A549 (cell line): ENCODE measurements around the gene TSPEAR. TPM values are rescaled to one million over a fixed set of nuclear protein-coding genes. Genes with fewer than 3 reads are reported as not detected.

Source experiments
- ATAC-seq, 2 experiments: fragments of 200-7000 bp in 1 of 2; fragments of >200 bp in 1 of 2; cut with Nextera tagmentation in 1 of 2; cut with Tn5 transposase in 1 of 2; 3 replicates each; pipeline versions ENCODE4 v1.8.0 to v1.9.1; 2018 to 2020; ENCODE audit warnings: mild to moderate bottlenecking in 1 of 2, moderate library complexity in 1 of 2
- CTCF ChIA-PET: fragments of 300-600 bp; sonication (Branson Sonifier 250); formaldehyde crosslinking; extraction: SDS; loops from one replicate; lab custom pipeline; 2021; ENCODE audit warnings: antibody characterized with exemption, inconsistent platforms; lab: Yijun Ruan, JAX
- POLR2A ChIA-PET: fragments of 350-600 bp; formaldehyde crosslinking; extraction: SDS; loops from one replicate; lab custom pipeline; 2021; ENCODE audit warnings: antibody characterized with exemption, inconsistent platforms; lab: Yijun Ruan, JAX
- DNase-seq, 2 experiments: peaks; one replicate each; pipeline versions ENCODE4 v3.0.0 to v3.0.0-alpha.2; 2011 to 2016; ENCODE audit warnings: low read depth in 1 of 2, low spot score in 1 of 2
- FAIRE-seq: peaks from 2 replicates; lab custom pipeline; 2011; peaks lifted over from hg19 to GRCh38; lab: Jason Lieb, UNC
- H3K27ac ChIP-seq, 2 experiments: fragments of >200 bp; sonication (Bioruptor Twin); formaldehyde crosslinking; 3 replicates each; pipeline ENCODE4 v1.5.1; 2016 to 2017
- H3K4me1 ChIP-seq: fragments of >200 bp; sonication (Bioruptor Twin); formaldehyde crosslinking; 3 replicates; pipeline ENCODE4 v1.6.1; 2016
- H3K4me2 ChIP-seq: fragments of >200 bp; sonication (Bioruptor Twin); formaldehyde crosslinking; 3 replicates; pipeline ENCODE4 v1.6.1; 2016
- H3K4me3 ChIP-seq: fragments of >200 bp; sonication (Bioruptor Twin); formaldehyde crosslinking; 3 replicates; pipeline ENCODE4 v1.5.1; 2016
- H3K9me3 ChIP-seq: fragments of >200 bp; sonication (Bioruptor Twin); formaldehyde crosslinking; 3 replicates; pipeline ENCODE4 v1.6.1; 2016
- ATOH8 ChIP-seq: fragments of 250-450 bp; sonication (Bioruptor Pico); IDR thresholded peaks from 2 replicates; pipeline ENCODE4 v1.5.0; 2020; ENCODE audit warnings: low read depth, mild to moderate bottlenecking, moderate library complexity
- BCL3 ChIP-seq: fragments of >200 bp; sonication (Bioruptor Twin); formaldehyde crosslinking; IDR thresholded peaks from 3 replicates; pipeline ENCODE4 v1.6.1; 2016
- BHLHE40 ChIP-seq: IDR thresholded peaks from 2 replicates; pipeline ENCODE4 v1.6.1; 2012; ENCODE audit warnings: low read depth, low read length, inconsistent platforms
- CBX2 ChIP-seq: fragments of 200-600 bp; sonication (generic); IDR thresholded peaks from 2 replicates; pipeline ENCODE4 v1.6.1; 2016; ENCODE audit warnings: low read depth, mild to moderate bottlenecking, borderline replicate concordance
- CBX8 ChIP-seq: fragments of 200-600 bp; sonication (generic); IDR thresholded peaks from 2 replicates; pipeline ENCODE4 v1.6.1; 2016
- CHD2 ChIP-seq: fragments of 150-350 bp; IDR thresholded peaks from 2 replicates; pipeline ENCODE4 v1.6.1; 2014; ENCODE audit warnings: low read length; ENCODE audit not compliant: partially characterized antibody
- E2F6 ChIP-seq: IDR thresholded peaks from 2 replicates; pipeline ENCODE4 v1.6.1; 2012; ENCODE audit warnings: low read depth, borderline replicate concordance
- ELK1 ChIP-seq: fragments of 150-350 bp; IDR thresholded peaks from 2 replicates; pipeline ENCODE4 v1.6.1; 2014; ENCODE audit warnings: low read depth, mild to moderate bottlenecking, low read length
- EP300 ChIP-seq, 2 experiments: fragments of >200 bp; sonication (Bioruptor Twin); formaldehyde crosslinking; IDR thresholded peaks; 2 replicates in 1 of 2; 3 replicates in 1 of 2; pipeline ENCODE4 v1.6.1; 2016 to 2017
- FOSL2 ChIP-seq, 2 experiments: fragments of 450-650 bp in 1 of 2; fragments of >200 bp in 1 of 2; sonication (Bioruptor Twin) in 1 of 2; formaldehyde crosslinking; IDR thresholded peaks; 2 replicates each; pipeline versions ENCODE4 v1.5.0 to v1.6.1; 2016 to 2020; ENCODE audit warnings: mild to moderate bottlenecking in 1 of 2, moderate library complexity in 1 of 2
- FOXS1 ChIP-seq: fragments of 250-450 bp; sonication (Bioruptor Pico); IDR thresholded peaks from 2 replicates; pipeline ENCODE4 v1.5.0; 2020; ENCODE audit warnings: mild to moderate bottlenecking, moderate library complexity
- HDAC2 ChIP-seq: fragments of 200-600 bp; sonication (generic); IDR thresholded peaks from 2 replicates; pipeline ENCODE4 v1.6.1; 2016
- HES2 ChIP-seq: fragments of >200 bp; sonication (Bioruptor Twin); formaldehyde crosslinking; IDR thresholded peaks from 2 replicates; pipeline ENCODE4 v1.6.1; 2016
- HEYL ChIP-seq: fragments of 250-450 bp; sonication (Bioruptor Pico); IDR thresholded peaks from 2 replicates; pipeline ENCODE4 v1.8.0; 2021; ENCODE audit warnings: mild to moderate bottlenecking, moderate library complexity
- HMGXB4 ChIP-seq: fragments of 250-450 bp; sonication (Bioruptor Pico); IDR thresholded peaks from 2 replicates; pipeline ENCODE4 v1.5.0; 2021; ENCODE audit warnings: mild to moderate bottlenecking, moderate library complexity, borderline replicate concordance
- HOXA7 ChIP-seq: fragments of 250-450 bp; sonication (Bioruptor Pico); IDR thresholded peaks from 2 replicates; pipeline ENCODE4 v1.5.0; 2020; ENCODE audit warnings: mild to moderate bottlenecking, moderate library complexity
- HOXB13 ChIP-seq: fragments of 250-450 bp; sonication (Bioruptor Pico); IDR thresholded peaks from 2 replicates; pipeline ENCODE4 v1.5.0; 2020; ENCODE audit warnings: low read depth, mild to moderate bottlenecking, moderate library complexity
- JUN ChIP-seq, 2 experiments: fragments of >200 bp; sonication (Bioruptor Twin); formaldehyde crosslinking; IDR thresholded peaks; 2 replicates in 1 of 2; 3 replicates in 1 of 2; pipeline ENCODE4 v1.6.1; 2016 to 2017
- KDM5A ChIP-seq: fragments of 200-600 bp; sonication (generic); IDR thresholded peaks from 2 replicates; pipeline ENCODE4 v1.6.1; 2016; ENCODE audit warnings: antibody characterized with exemption, mild to moderate bottlenecking
- MAZ ChIP-seq: fragments of 150-350 bp; IDR thresholded peaks from 2 replicates; pipeline ENCODE4 v1.6.1; 2014; ENCODE audit warnings: antibody characterized with exemption, low read depth, low read length, borderline replicate concordance
- NFE2L2 ChIP-seq: fragments of 150-350 bp; conservative IDR thresholded peaks from 2 replicates; pipeline ENCODE4 v1.6.1; 2014; ENCODE audit warnings: low read length
- NPAS2 ChIP-seq: fragments of 250-450 bp; sonication (Bioruptor Pico); IDR thresholded peaks from 2 replicates; pipeline ENCODE4 v1.8.0; 2022; ENCODE audit warnings: mild to moderate bottlenecking, moderate library complexity, borderline replicate concordance
- NR3C1 ChIP-seq: fragments of >200 bp; sonication (Bioruptor Twin); formaldehyde crosslinking; IDR thresholded peaks from 3 replicates; pipeline ENCODE4 v1.6.1; 2017
- PHF8 ChIP-seq: fragments of 200-600 bp; sonication (generic); IDR thresholded peaks from 2 replicates; pipeline ENCODE4 v1.6.1; 2016; ENCODE audit warnings: low read depth, mild to moderate bottlenecking, antibody characterized with exemption, moderate library complexity, borderline replicate concordance
- RAD21 ChIP-seq, 2 experiments: fragments of >200 bp in 1 of 2; sonication (Bioruptor Twin) in 1 of 2; formaldehyde crosslinking in 1 of 2; IDR thresholded peaks in 1 of 2; conservative IDR thresholded peaks in 1 of 2; 2 replicates in 1 of 2; 3 replicates in 1 of 2; pipeline ENCODE4 v1.6.1; 2012 to 2018; ENCODE audit warnings: inconsistent platforms in 1 of 2
- RCOR1 ChIP-seq: fragments of 150-350 bp; IDR thresholded peaks from 2 replicates; pipeline ENCODE4 v1.6.1; 2014; ENCODE audit warnings: antibody characterized with exemption, low read length, low read depth
- RFX5 ChIP-seq: fragments of 450-650 bp; IDR thresholded peaks from 2 replicates; pipeline ENCODE4 v1.7.1; 2014; ENCODE audit warnings: antibody characterized with exemption, mild to moderate bottlenecking, moderate library complexity
- SREBF2 ChIP-seq: fragments of 450-650 bp; IDR thresholded peaks from 2 replicates; pipeline ENCODE4 v1.6.1; 2014; ENCODE audit warnings: mild to moderate bottlenecking, moderate library complexity
- TFCP2L1 ChIP-seq: fragments of 250-450 bp; sonication (Bioruptor Pico); IDR thresholded peaks from 2 replicates; pipeline ENCODE4 v1.5.0; 2021; ENCODE audit warnings: mild to moderate bottlenecking
- ZFP36 ChIP-seq: fragments of 450-650 bp; IDR thresholded peaks from 2 replicates; pipeline ENCODE4 v1.6.1; 2014; ENCODE audit warnings: borderline replicate concordance; ENCODE audit not compliant: partially characterized antibody
- ZNF302 ChIP-seq: fragments of 250-450 bp; sonication (Bioruptor Pico); IDR thresholded peaks from 2 replicates; pipeline ENCODE4 v1.9.0; 2021; ENCODE audit warnings: inconsistent platforms, mild to moderate bottlenecking, moderate library complexity
- ZSCAN20 ChIP-seq: fragments of 250-450 bp; sonication (Bioruptor Pico); IDR thresholded peaks from 2 replicates; pipeline ENCODE4 v1.8.0; 2022; ENCODE audit warnings: mild to moderate bottlenecking, moderate library complexity
- WGBS: methylation state at CpG from one replicate; pipeline ENCODE4 v1.1.6; 2017; ENCODE audit errors: missing lambda C conversion rate; 5-methylcytosine and 5-hydroxymethylcytosine counted together
- polyA plus RNA-seq, 4 experiments: library from polyadenylated mRNA; depleted of rRNA in 3 of 4; stranded (reverse); fragments of >200 nt; fragmentation: RNase III in 1 of 4; extraction: RNeasy Plus Mini Kit Qiagen cat#74134 plus additional on column Dnase treatment in 1 of 4; gene quantifications; 2 replicates in 3 of 4; 3 replicates in 1 of 4; pipeline ENCODE4 v1.2.3, GENCODE V29; 2011 to 2017

Gene TSPEAR
- polyA plus RNA-seq, 2 of the 4 experiments (the other 2 are of a cell fraction): not detected

GRCh38 chr21:44505673-44506278 is 205.6 kb downstream of the TSPEAR start:
- TF ChIP-seq BCL3: no peak
- no peak for TF ChIP-seq NR3C1
- no peak for TF ChIP-seq FOXS1 (CRISPR knock-in tag)
- no peak for TF ChIP-seq RCOR1
- no peak for TF ChIP-seq HOXB13 (CRISPR knock-in tag)
- TF ChIP-seq PHF8: no peak
- no peak for TF ChIP-seq JUN (IDR thresholded peaks at IDR 0.05)
- no peak for TF ChIP-seq NPAS2 (CRISPR knock-in tag)
- TF ChIP-seq CHD2: no peak
- no peak for TF ChIP-seq HEYL (CRISPR knock-in tag)
- no peak for TF ChIP-seq FOSL2 (IDR thresholded peaks at IDR 0.05)
- no peak for TF ChIP-seq FOSL2 (CRISPR knock-in tag; IDR thresholded peaks at IDR 0.05)
- TF ChIP-seq RAD21 (conservative IDR thresholded peaks at IDR 0.05 in 1 of 2, IDR thresholded peaks at IDR 0.05 in 1 of 2): no peak
- TF ChIP-seq SREBF2: no peak
- no peak for TF ChIP-seq ZSCAN20
- no peak for TF ChIP-seq CBX8
- TF ChIP-seq NFE2L2: no peak
- no peak for TF ChIP-seq EP300 (IDR thresholded peaks at IDR 0.05)
- TF ChIP-seq ZFP36: no peak
- TF ChIP-seq TFCP2L1 (CRISPR knock-in tag): no peak
- TF ChIP-seq ZNF302 (CRISPR knock-in tag): no peak
- FAIRE-seq (no peak), ATAC-seq (no peak)

GRCh38 chr21:44503901-44504399 is 207.4 kb downstream of the TSPEAR start:
- no peak overlapping the region for H3K4me2 ChIP-seq
- WGBS: 80% methylated on average over 10 of the region's 20 CpGs
- DNase-seq (no peak), FAIRE-seq (no peak), ATAC-seq (no peak)
- no peak overlapping the region for H3K4me3 ChIP-seq
- ChIA-PET CTCF (interaction anchor here (1.2 kb wide), 2 partner anchors 14 to 289 kb away, joined by 3 read pairs; no protein-coding TSS in a partner anchor), POLR2A (no interaction called here)
- no peak overlapping the region for H3K27ac ChIP-seq
- no peaks in the 10 kb centered on the region for H3K4me1 ChIP-seq
- H3K9me3 ChIP-seq: no peaks in the 10 kb centered on the region
- TF ChIP-seq CHD2: no peak
- TF ChIP-seq MAZ: no peak
- no peak for TF ChIP-seq KDM5A
- TF ChIP-seq CBX2: no peak
- TF ChIP-seq E2F6: no peak
- no peak for TF ChIP-seq BHLHE40
- TF ChIP-seq ELK1: no peak
- TF ChIP-seq HOXB13 (CRISPR knock-in tag): no peak
- no peak for TF ChIP-seq RFX5
- TF ChIP-seq HDAC2: no peak
- TF ChIP-seq ZNF302 (CRISPR knock-in tag): no peak
- TF ChIP-seq NPAS2 (CRISPR knock-in tag): no peak
- TF ChIP-seq HES2: no peak
- TF ChIP-seq SREBF2: no peak
- no peak for TF ChIP-seq ATOH8 (CRISPR knock-in tag)
- no peak for TF ChIP-seq HOXA7 (CRISPR knock-in tag)
- TF ChIP-seq HMGXB4 (CRISPR knock-in tag): no peak

More at GRCh38 chr21:44505673-44506278, 205.6 kb downstream of the TSPEAR start:
- Histone ChIP-seq H3K9me3 (no peaks in the 10 kb centered on the region), H3K27ac (no peak overlapping the region), H3K4me1 (no peaks in the 10 kb centered on the region), H3K4me2 (no peak overlapping the region), H3K4me3 (no peak overlapping the region)
- ChIA-PET CTCF (interaction anchor here (0.7 kb wide), 1 partner anchor 9 kb away, joined by 3 read pairs; no protein-coding TSS in a partner anchor), POLR2A (no interaction called here)
- DNase-seq: no peak
- WGBS: 74% methylated on average over 16 of the region's 16 CpGs
